HUDEP-2 (cell line): Measurements from ENCODE around the gene TOP3B.
"Not testable (repeated sequence)": the region's sequence is repeated elsewhere in the genome, so short reads cannot be mapped to it uniquely, and the experiment has no call there.

ENCODE experiments used
- DNase-seq, 76 experiments: peaks; one replicate each; lab custom pipeline; 2025; ENCODE audit not compliant: unreplicated experiment in 76 of 76; lab: John Stamatoyannopoulos, UW

Gene TOP3B

GRCh38 chr22:21932347-21932746 lies 50.2 kb downstream of the TOP3B start:
- DNase-seq, result no peak

- DNase-seq, result no peak
Measured at GRCh38 chr22:21931056-21931455, 51.5 kb downstream of the TOP3B start.

- no peak for DNase-seq
Measured at GRCh38 chr22:21929253-21929652, 53.3 kb downstream of the TOP3B start.

- DNase-seq, result no peak
Measured at GRCh38 chr22:21928048-21928447, 54.5 kb downstream of the TOP3B start.

- DNase-seq, result no peak
Measured at GRCh38 chr22:21927174-21927823, 55.3 kb downstream of the TOP3B start.

GRCh38 chr22:21926728-21927127 lies 55.9 kb downstream of the TOP3B start:
- no peak for DNase-seq

GRCh38 chr22:21923163-21923561 lies 59.4 kb downstream of the TOP3B start:
- no peak for DNase-seq

- no peak for DNase-seq
Measured at GRCh38 chr22:21922370-21923162, 60.0 kb downstream of the TOP3B start.

GRCh38 chr22:21921729-21922128 lies 60.9 kb downstream of the TOP3B start:
- no peak for DNase-seq

GRCh38 chr22:21921184-21921721 lies 61.3 kb downstream of the TOP3B start:
- no peak for DNase-seq

- DNase-seq, result no peak
Measured at GRCh38 chr22:21920341-21921183, 62.0 kb downstream of the TOP3B start.

GRCh38 chr22:21919526-21920307 lies 62.9 kb downstream of the TOP3B start:
- no peak for DNase-seq

GRCh38 chr22:21918466-21919185 lies 64.0 kb downstream of the TOP3B start:
- DNase-seq, result no peak

- no peak for DNase-seq
Measured at GRCh38 chr22:21917959-21918261, 64.7 kb downstream of the TOP3B start.

- no peak for DNase-seq
Measured at GRCh38 chr22:21917181-21917958, 65.2 kb downstream of the TOP3B start.

- DNase-seq, result no peak
Measured at GRCh38 chr22:21916309-21916918, 66.2 kb downstream of the TOP3B start.

- no peak for DNase-seq
Measured at GRCh38 chr22:21915624-21916308, 66.8 kb downstream of the TOP3B start.

GRCh38 chr22:21914033-21914642 lies 68.4 kb downstream of the TOP3B start:
- DNase-seq, result not testable (repeated sequence)
